Activated CD4-positive, alpha-beta T cell treated with anti-CD3 and anti-CD28 coated beads, Interleukin-2, amount 10 ng/mL, durations not matched to agents 7 days and 5 days (primary cell): Measurements from ENCODE around the gene RALB. TPM values are rescaled to one million over a fixed set of nuclear protein-coding genes. Genes with fewer than 3 reads are reported as not detected.

ENCODE experiments used
- CTCF ChIA-PET: fragments of 350-600 bp; sonication (Branson Sonifier 250); formaldehyde crosslinking; loops from one replicate; lab custom pipeline; 2021; ENCODE audit warnings: antibody characterized with exemption; lab: Charles Lee
- POLR2A ChIA-PET: fragments of 350-600 bp; sonication (Branson Sonifier 250); formaldehyde crosslinking; loops from one replicate; lab custom pipeline; 2021; ENCODE audit warnings: antibody characterized with exemption; lab: Charles Lee
- DNase-seq: peaks from one replicate; pipeline ENCODE4 v3.0.0-alpha.2; 2020
- H3K27ac Mint-ChIP-seq: one replicate; pipeline ENCODE4 v1.8.0; 2021; ENCODE audit warnings: mild to moderate bottlenecking, moderate library complexity, mixed read lengths
- H3K27me3 Mint-ChIP-seq: one replicate; pipeline ENCODE4 v1.8.0; 2021; ENCODE audit warnings: mixed read lengths
- H3K36me3 Mint-ChIP-seq: one replicate; pipeline ENCODE4 v1.8.0; 2021; ENCODE audit warnings: low read depth, mixed read lengths
- H3K4me1 Mint-ChIP-seq: one replicate; pipeline ENCODE4 v1.8.0; 2021; ENCODE audit warnings: mixed read lengths
- H3K4me3 Mint-ChIP-seq: one replicate; pipeline ENCODE4 v1.8.0; 2021; ENCODE audit warnings: mild to moderate bottlenecking, moderate library complexity, mixed read lengths
- H3K9me3 Mint-ChIP-seq: one replicate; pipeline ENCODE4 v1.8.0; 2021; ENCODE audit warnings: mixed read lengths
- total RNA-seq, 2 experiments: library from RNA; stranded (reverse); gene quantifications; one replicate each; pipeline ENCODE4 v1.2.3, GENCODE V29; 2021

Gene RALB
- total RNA-seq, 2 experiments from 2014 or later: 44.3 to 46.8 TPM

- Mint-ChIP-seq H3K4me1 (peaks cover 59% of the 10 kb centered on the region), H3K27ac (peak overlapping the region; percentile 72), H3K9me3 (no peaks in the 10 kb centered on the region), H3K4me3 (no peak overlapping the region), H3K36me3 (peaks cover 65% of the 10 kb centered on the region), H3K27me3 (no peaks in the 10 kb centered on the region)
- CTCF ChIA-PET: interaction anchor here (1.3 to 2.0 kb wide), 4 partner anchors 9 to 61 kb away, joined by 3 to 6 read pairs (median 4); no protein-coding TSS in a partner anchor
- no peak for DNase-seq
- POLR2A ChIA-PET: no interaction called here
Measured at GRCh38 chr2:120293096-120294007, 40.7 kb downstream of the RALB start.

- ChIA-PET POLR2A (no interaction called here), CTCF (interaction anchor here (1.3 to 2.0 kb wide), 2 partner anchors 19 to 62 kb away, joined by 5 to 6 read pairs; no protein-coding TSS in a partner anchor)
- no peaks in the 10 kb centered on the region for H3K9me3 Mint-ChIP-seq
- H3K27ac Mint-ChIP-seq: peak overlapping the region; percentile 72
- no peak overlapping the region for H3K4me3 Mint-ChIP-seq
- H3K36me3 Mint-ChIP-seq: peaks cover 63% of the 10 kb centered on the region
- H3K4me1 Mint-ChIP-seq: peaks cover 54% of the 10 kb centered on the region
- DNase-seq: peak; percentile 30
- H3K27me3 Mint-ChIP-seq: no peaks in the 10 kb centered on the region
Measured at GRCh38 chr2:120294008-120294340, 41.3 kb downstream of the RALB start.

- peaks cover 45% of the 10 kb centered on the region for H3K36me3 Mint-ChIP-seq
- no peak overlapping the region for H3K4me3 Mint-ChIP-seq
Measured at GRCh38 chr2:120298173-120298835, 45.7 kb downstream of the RALB start.

GRCh38 chr2:120299004-120299403, 46.4 kb downstream of the RALB start:
- POLR2A ChIA-PET: no interaction called here
- no peak for DNase-seq
- peaks cover 39% of the 10 kb centered on the region for H3K36me3 Mint-ChIP-seq
- H3K4me1 Mint-ChIP-seq: peaks cover 18% of the 10 kb centered on the region
- H3K27ac Mint-ChIP-seq: peak overlapping the region; percentile 47
- no peak overlapping the region for H3K4me3 Mint-ChIP-seq
- no peaks in the 10 kb centered on the region for H3K9me3 Mint-ChIP-seq
- CTCF ChIA-PET: interaction anchor here (1.1 to 8.0 kb wide), 2 partner anchors 14 to 34 kb away, joined by 3 to 42 read pairs; no protein-coding TSS in a partner anchor
- no peaks in the 10 kb centered on the region for H3K27me3 Mint-ChIP-seq

More at GRCh38 chr2:120298173-120298835, 45.7 kb downstream of the RALB start:
- Mint-ChIP-seq H3K27ac (no peak overlapping the region), H3K9me3 (no peaks in the 10 kb centered on the region), H3K27me3 (no peaks in the 10 kb centered on the region), H3K4me1 (peaks cover 25% of the 10 kb centered on the region)
- CTCF ChIA-PET: interaction anchor here (0.5 to 8.0 kb wide), 4 partner anchors 15 to 123 kb away, joined by 3 to 42 read pairs (median 3); no protein-coding TSS in a partner anchor
- POLR2A ChIA-PET: no interaction called here
- DNase-seq: no peak

GRCh38 chr2:120299561-120299960, 46.9 kb downstream of the RALB start:
- Mint-ChIP-seq H3K4me1 (peaks cover 14% of the 10 kb centered on the region), H3K27ac (no peak overlapping the region), H3K9me3 (no peaks in the 10 kb centered on the region), H3K36me3 (peaks cover 34% of the 10 kb centered on the region), H3K4me3 (no peak overlapping the region), H3K27me3 (no peaks in the 10 kb centered on the region)
- CTCF ChIA-PET: interaction anchor here (8.0 kb wide), 1 partner anchor 14 kb away, joined by 42 read pairs; no protein-coding TSS in a partner anchor
- no peak for DNase-seq
- POLR2A ChIA-PET: no interaction called here

GRCh38 chr2:120300385-120300784, 47.7 kb downstream of the RALB start:
- H3K36me3 Mint-ChIP-seq: peaks cover 30% of the 10 kb centered on the region
- no peak for DNase-seq
- CTCF ChIA-PET: interaction anchor here (0.6 to 8.0 kb wide), 3 partner anchors 13 to 97 kb away, joined by 3 to 42 read pairs (median 5); no protein-coding TSS in a partner anchor
- no peaks in the 10 kb centered on the region for H3K9me3 Mint-ChIP-seq
- no peaks in the 10 kb centered on the region for H3K27me3 Mint-ChIP-seq
- H3K4me1 Mint-ChIP-seq: peaks cover 14% of the 10 kb centered on the region
- no peak overlapping the region for H3K27ac Mint-ChIP-seq
- POLR2A ChIA-PET: no interaction called here
- H3K4me3 Mint-ChIP-seq: no peak overlapping the region

- H3K36me3 Mint-ChIP-seq: peaks cover 28% of the 10 kb centered on the region
- CTCF ChIA-PET: interaction anchor here (0.6 to 8.0 kb wide), 5 partner anchors 12 to 98 kb away, joined by 3 to 42 read pairs (median 4); no protein-coding TSS in a partner anchor
Measured at GRCh38 chr2:120301284-120301683, 48.6 kb downstream of the RALB start.

GRCh38 chr2:120302301-120302700, 49.6 kb downstream of the RALB start:
- H3K36me3 Mint-ChIP-seq: peaks cover 25% of the 10 kb centered on the region
- CTCF ChIA-PET: interaction anchor here (0.8 to 8.0 kb wide), 5 partner anchors 9 to 126 kb away, joined by 3 to 42 read pairs (median 4); no protein-coding TSS in a partner anchor
- no peaks in the 10 kb centered on the region for H3K27me3 Mint-ChIP-seq
- peaks cover 17% of the 10 kb centered on the region for H3K4me1 Mint-ChIP-seq
- POLR2A ChIA-PET: no interaction called here
- no peak overlapping the region for H3K4me3 Mint-ChIP-seq
- H3K27ac Mint-ChIP-seq: peak overlapping the region; percentile 74
- DNase-seq: no peak
- no peaks in the 10 kb centered on the region for H3K9me3 Mint-ChIP-seq

More at GRCh38 chr2:120301284-120301683, 48.6 kb downstream of the RALB start:
- no peaks in the 10 kb centered on the region for H3K9me3 Mint-ChIP-seq
- no peak overlapping the region for H3K27ac Mint-ChIP-seq
- DNase-seq: no peak
- no peaks in the 10 kb centered on the region for H3K27me3 Mint-ChIP-seq
- no peak overlapping the region for H3K4me3 Mint-ChIP-seq
- POLR2A ChIA-PET: no interaction called here
- H3K4me1 Mint-ChIP-seq: peaks cover 17% of the 10 kb centered on the region

- Mint-ChIP-seq H3K4me1 (peaks cover 17% of the 10 kb centered on the region), H3K4me3 (no peak overlapping the region), H3K36me3 (peaks cover 21% of the 10 kb centered on the region), H3K9me3 (no peaks in the 10 kb centered on the region), H3K27ac (peak overlapping the region; percentile 74), H3K27me3 (no peaks in the 10 kb centered on the region)
- ChIA-PET CTCF (interaction anchor here (1.0 to 8.0 kb wide), 3 partner anchors 10 to 73 kb away, joined by 3 to 42 read pairs (median 4); no protein-coding TSS in a partner anchor), POLR2A (no interaction called here)
- DNase-seq: no peak
Measured at GRCh38 chr2:120303177-120303576, 50.5 kb downstream of the RALB start.

- peaks cover 11% of the 10 kb centered on the region for H3K36me3 Mint-ChIP-seq
- DNase-seq: no peak
- POLR2A ChIA-PET: no interaction called here
Measured at GRCh38 chr2:120305296-120305695, 52.6 kb downstream of the RALB start.

GRCh38 chr2:120305937-120306490, 53.4 kb downstream of the RALB start:
- Mint-ChIP-seq H3K4me1 (peaks cover 27% of the 10 kb centered on the region), H3K4me3 (no peak overlapping the region), H3K9me3 (no peaks in the 10 kb centered on the region), H3K36me3 (peaks cover 10% of the 10 kb centered on the region), H3K27me3 (no peaks in the 10 kb centered on the region), H3K27ac (no peak overlapping the region)
- ChIA-PET CTCF (no interaction called here), POLR2A (interaction anchor here (0.6 kb wide), 1 partner anchor 129 kb away, joined by 3 read pairs; no protein-coding TSS in a partner anchor)
- no peak for DNase-seq

More at GRCh38 chr2:120305296-120305695, 52.6 kb downstream of the RALB start:
- CTCF ChIA-PET: interaction anchor here (0.7 kb wide), 1 partner anchor 22 kb away, joined by 4 read pairs; no protein-coding TSS in a partner anchor
- Mint-ChIP-seq H3K9me3 (no peaks in the 10 kb centered on the region), H3K4me3 (no peak overlapping the region), H3K27me3 (no peaks in the 10 kb centered on the region), H3K27ac (no peak overlapping the region), H3K4me1 (peaks cover 20% of the 10 kb centered on the region)

- DNase-seq: no peak
- Mint-ChIP-seq H3K27me3 (no peaks in the 10 kb centered on the region), H3K27ac (no peak overlapping the region), H3K9me3 (no peaks in the 10 kb centered on the region), H3K36me3 (peaks cover 7% of the 10 kb centered on the region), H3K4me1 (peaks cover 27% of the 10 kb centered on the region), H3K4me3 (no peak overlapping the region)
- CTCF ChIA-PET: no interaction called here
- POLR2A ChIA-PET: no interaction called here
Measured at GRCh38 chr2:120307482-120307881, 54.8 kb downstream of the RALB start.
